NOMO-1 treated with DMSO at 0.1 percent for 48 hours (cell line): ENCODE measurements around the gene ISG15.
"Not testable (repeated sequence)": the region's sequence is repeated elsewhere in the genome, so short reads cannot be mapped to it uniquely, and the experiment has no call there.

Source experiments
- DNase-seq: peaks from one replicate; lab custom pipeline; 2025; ENCODE audit not compliant: unreplicated experiment; lab: John Stamatoyannopoulos, UW

Gene ISG15

GRCh38 chr1:975365-975764, 37.9 kb upstream of the ISG15 start:
- DNase-seq, result no peak

DNA sequence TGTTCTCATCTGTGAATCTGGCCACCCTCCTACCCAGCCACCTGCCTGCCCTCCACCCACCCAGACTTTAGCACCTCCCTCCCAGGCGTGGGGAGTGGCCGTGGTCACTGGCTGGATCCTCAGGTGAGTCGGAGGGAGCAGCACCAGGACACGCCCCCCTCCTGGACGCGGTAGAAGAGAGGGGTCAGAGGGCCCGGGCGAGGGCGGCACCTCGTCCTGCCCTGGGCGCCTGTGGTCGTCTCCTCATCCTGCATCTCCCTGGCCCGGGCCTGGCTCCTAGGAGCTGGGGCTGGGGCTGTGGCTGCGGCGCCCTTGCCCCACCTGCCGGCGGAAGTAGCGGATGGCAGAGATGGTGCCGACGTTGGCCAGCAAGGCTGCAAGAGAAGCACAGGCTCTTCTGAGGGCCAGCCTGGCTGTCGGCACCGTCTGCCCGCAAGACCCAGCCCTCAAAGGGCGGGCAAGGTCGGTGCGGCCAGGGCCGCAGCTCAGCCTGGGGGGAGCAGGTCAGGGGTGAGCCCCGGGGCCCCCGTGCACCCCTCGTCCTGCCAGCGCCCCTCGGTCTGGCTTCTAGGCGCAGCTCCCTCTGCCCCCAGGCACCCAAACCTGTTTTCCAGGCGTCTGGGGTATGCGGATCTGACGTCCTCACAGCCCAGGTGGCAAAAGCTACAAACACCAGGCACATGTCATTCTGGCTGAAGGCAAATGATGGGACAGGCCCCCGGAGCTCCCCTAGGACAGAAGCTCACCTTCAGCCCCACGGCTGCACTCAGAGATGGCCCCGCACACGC, 37.2 kb upstream of the ISG15 start:
- DNase-seq, result peak; percentile 40

DNA sequence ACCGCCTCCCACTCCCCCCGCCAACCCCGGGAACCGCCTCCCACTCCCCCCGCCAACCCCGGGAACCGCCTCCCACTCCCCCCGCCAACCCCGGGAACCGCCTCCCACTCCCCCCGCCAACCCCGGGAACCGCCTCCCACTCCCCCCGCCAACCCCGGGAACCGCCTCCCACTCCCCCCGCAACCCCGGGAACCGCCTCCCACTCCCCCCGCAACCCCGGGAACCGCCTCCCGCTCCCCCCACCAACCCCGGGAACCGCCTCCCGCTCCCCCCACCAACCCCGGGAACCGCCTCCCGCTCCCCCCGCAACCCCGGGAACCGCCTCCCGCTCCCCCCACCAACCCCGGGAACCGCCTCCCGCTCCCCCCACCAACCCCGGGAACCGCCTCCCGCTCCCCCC, 36.5 kb upstream of the ISG15 start:
- not testable (repeated sequence) for DNase-seq

GRCh38 chr1:978069-978834, 35.0 kb upstream of the ISG15 start:
- DNase-seq, result no peak

- no peak for DNase-seq
Observed at GRCh38 chr1:978835-979743, 34.2 kb upstream of the ISG15 start.

DNA sequence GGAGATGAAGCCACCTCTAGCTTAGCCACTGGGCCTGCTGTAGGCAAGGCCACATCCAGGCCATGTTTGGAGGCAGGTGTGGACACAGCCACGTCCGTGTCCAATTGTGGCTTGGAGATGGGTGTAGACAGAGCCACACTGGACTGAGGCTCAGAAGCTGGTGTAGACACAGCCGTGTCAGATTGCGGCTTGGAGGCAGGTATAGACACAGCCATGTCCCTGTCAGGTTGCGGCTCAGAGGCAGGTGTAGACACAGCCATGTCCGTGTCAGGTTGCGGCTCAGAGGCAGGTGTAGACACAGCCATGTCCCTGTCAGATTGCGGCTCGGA, 33.6 kb upstream of the ISG15 start:
- no peak for DNase-seq

GRCh38 chr1:980137-980571, 33.1 kb upstream of the ISG15 start:
- no peak for DNase-seq

DNA sequence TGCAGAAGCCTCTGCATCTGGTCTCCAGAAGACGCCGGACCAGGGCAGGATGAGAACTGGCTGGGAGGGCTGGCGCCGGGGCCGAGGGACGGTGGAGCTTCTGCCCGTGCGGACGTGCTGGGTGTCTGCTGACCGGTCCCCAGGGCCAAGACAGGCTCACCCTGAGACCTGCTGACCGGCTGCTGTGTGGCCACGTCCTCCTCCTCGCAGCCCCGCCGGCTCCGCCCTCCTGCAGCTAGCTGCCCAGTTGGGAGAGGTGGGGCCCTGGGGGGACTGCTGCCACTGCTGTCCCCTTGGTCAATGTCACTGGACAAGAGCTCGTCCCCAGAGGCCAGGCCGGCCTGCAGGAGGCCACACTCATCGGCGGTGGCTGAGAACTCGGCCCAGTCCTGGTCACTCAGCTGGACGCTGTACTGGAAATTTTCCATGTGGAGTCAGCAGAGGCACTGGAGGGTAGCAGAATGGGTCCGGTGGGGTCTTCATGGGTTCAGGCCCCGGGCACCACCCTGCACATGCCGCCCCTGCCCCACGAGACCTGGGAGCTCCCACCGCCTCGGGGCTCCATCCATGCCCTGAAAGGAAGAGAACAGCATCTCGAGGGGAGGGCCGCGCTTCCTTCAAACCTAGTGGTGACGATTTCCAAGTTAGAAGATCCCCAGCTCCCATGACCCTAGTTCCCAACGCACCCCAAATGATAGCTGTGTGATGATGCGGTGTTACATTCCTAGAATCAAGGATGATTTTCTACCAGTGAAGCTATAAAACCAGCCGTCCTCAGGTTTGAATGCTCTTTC, 32.5 kb upstream of the ISG15 start:
- DNase-seq, result no peak

DNA sequence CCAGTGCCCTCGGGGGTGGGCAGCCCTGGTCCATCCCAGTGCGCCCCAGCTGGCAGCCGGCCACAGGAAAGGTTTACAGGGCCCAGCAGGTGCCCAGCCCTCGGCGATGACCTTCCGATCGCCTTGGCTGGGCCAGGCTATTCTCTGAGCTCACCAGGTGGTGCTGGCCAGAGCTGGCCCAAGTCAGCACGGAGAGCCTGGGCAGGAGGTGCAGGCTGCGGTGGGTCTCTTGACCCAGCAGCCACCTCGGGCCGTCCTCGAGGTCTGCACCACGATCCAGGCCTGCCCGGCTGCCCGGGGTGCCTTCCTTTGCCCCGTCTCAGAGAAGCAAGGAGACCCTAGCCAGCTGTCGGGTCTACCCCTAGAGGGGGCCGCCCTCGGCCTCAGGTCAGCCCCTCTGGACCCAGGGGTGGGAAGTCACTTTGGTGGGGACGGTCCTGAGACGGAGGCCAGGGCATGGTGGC, 31.8 kb upstream of the ISG15 start:
- no peak for DNase-seq

DNA sequence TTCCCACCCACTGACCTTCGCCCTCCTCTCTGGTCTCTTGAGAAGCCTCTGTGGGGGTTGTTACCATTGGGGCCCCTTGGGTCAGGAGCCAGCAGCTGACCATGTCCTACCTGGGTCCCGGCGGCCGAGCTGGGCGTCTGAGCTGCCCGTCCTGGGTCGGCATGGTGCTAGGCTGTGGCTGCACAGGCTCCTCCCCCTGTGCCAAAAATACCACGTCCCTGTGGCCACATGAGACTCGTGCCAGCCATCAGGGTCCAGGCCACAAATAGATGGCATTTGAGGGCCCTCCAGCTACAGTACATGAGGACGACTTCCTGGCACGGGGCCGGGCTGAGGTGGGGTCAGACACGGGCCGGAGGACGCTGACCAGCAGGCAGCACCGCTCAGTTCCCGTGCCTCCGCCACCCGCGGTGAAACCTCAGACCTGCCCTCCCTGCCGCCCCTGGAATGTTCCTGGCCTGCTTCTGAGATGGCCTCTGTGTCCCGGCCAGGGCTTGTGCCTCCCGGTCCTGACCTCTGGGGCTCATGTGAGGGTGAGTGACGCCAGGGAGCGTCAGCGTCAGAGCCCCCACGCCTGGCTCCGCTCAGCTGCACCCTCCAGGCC, 31.2 kb upstream of the ISG15 start, which contains the start of gene PERM1:
Gene PERM1, minus strand, starts transcription at position 139 of the 604 bp plus-strand sequence. CDS start 1,064 bp downstream, outside the sequence.
- no peak for DNase-seq

- no peak for DNase-seq
Observed at GRCh38 chr1:982765-983436, 30.4 kb upstream of the ISG15 start.

DNA sequence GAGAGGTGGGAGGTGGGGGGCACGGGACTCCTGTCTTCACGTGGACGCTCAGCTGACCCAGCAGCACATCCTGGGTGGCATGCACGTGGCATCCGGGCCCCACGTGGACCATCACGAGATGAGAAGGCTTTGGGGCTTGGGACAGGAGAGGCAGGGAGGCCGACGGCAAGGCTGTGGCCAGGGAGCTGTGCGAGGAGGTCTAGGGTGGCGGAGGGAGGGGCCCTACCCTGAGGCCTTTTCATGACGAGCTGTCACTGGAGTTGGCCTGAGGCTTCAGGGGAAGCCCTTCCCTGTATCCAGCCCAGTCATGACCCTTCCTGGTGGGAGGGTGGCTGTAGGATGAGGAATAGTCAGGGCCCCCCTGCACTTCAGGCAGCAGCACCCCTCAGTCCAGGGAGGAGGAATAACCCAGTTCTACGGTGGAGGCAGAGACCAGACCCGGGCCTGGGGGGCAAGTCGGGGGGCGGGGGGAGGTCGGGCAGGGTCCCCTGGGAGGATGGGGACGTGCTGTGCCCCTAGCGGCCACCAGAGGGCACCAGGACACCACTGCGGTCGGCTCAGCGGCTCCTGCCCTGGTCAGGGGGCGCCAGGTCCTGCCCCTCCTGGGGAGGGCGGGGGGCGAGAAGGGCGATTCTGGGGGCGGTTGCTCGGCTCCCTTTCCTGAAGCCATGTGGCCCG, 29.4 kb upstream of the ISG15 start:
- no peak for DNase-seq

GRCh38 chr1:984476-984814, 28.9 kb upstream of the ISG15 start:
- DNase-seq, result no peak

- no peak for DNase-seq
Observed at GRCh38 chr1:985126-985525, 28.2 kb upstream of the ISG15 start.

DNA sequence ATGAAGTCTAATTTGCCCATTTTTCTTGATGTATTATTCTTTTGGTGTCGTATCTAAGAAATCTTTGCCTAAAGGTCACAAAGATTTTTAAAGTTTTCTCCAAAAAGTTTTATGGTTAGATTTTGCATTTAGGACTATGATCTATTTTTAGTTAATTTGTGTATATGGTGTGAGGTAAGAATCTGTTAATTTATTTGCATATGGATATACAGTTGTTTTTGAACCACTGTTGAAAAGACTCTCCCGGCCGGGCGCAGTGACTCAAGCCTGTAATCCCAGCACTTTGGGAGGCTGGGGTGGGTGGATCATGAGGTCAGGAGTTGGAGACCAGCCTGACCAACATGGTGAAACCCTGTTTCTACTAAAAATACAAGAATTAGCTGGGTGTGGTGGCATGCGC, 25.2 kb upstream of the ISG15 start:
- not testable (repeated sequence) for DNase-seq

GRCh38 chr1:991275-991674, 22.0 kb upstream of the ISG15 start:
- not testable (repeated sequence) for DNase-seq

GRCh38 chr1:991895-992294, 21.4 kb upstream of the ISG15 start:
- no peak for DNase-seq

DNA sequence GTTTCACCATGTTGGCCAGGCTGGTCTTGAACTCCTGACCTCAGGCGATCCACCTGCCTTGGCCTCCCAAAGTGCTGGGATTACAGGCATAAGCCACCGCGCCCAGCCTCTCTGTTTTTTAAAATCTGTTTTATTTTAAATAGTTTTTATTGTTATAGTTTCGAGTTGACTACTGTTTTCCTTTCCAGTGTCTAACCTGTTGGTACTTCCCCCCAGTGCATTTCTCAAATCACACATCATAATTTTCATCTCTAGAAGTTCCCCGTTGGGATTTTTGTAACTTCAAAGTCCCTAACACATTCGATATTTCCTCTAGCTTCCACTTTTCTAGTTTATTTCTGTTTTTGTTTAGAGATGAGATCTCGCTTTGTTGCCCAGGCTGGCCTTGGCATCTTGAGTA, 20.9 kb upstream of the ISG15 start:
- no peak for DNase-seq

DNA sequence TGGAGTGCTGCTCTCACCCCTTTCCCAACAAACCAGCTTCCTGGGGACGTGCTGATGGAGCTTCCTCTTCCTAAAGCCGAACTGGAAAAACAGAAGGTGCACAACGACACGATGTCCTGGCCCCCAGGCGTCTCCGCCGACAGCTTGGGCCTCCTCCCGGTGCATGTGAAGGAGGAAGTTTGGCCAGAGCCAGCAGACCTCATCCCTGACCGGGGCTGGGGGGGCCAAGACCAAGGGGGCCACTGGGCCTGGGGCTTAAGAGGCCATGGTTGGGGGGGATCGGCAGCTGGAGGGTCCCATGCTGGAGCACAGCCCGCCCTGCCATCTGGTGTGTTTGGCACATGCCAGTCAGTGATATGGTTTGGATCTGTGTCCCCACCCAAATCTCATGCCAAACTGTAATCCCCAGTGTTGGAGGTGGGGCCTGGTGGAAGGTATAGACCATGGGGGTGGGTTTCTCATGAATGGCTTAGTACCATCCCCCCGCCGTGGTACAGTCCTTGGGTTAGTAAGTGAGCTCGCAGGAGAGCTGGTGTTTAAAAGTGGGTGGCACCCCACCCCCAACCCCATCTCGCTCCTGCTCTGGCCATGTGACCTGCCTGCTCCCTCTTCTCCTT, 19.8 kb upstream of the ISG15 start:
- no peak for DNase-seq
